ENCODE results near the gene CAMTA1.

The CAMTA1 gene

DNA sequence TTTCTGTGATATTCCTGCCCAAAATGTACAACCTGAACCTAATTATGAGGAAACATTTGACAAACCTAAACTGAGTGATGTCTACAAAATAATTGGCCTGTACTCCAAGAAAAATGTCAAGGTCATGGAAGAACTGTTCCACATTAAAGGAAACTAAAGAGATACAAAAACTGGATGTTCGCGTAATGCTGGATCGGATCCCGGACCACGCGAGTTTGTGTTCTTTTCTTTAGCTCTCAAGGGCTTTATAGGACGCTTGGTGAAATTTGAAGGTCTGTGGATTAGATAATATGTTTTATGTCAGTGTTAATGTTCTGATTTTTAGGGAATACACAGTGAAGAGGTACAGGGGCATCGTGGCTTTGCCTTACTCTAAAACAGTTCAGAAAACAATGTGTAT is 400.5 kb downstream of the CAMTA1 start:
- H2AFZ ChIP-seq (ENCODE audit: low read depth, low read length, severe bottlenecking): no peak overlapping the region
- H3K9me2 ChIP-seq (replicated peaks; ENCODE audit: insufficient read depth, low read length): no peaks in the 10 kb centered on the region
- H3K4me2 ChIP-seq (ENCODE audit: low read depth, low read length, poor library complexity, severe bottlenecking): no peak overlapping the region
- no peaks in the 10 kb centered on the region for H3K9me3 ChIP-seq (ENCODE audit: insufficient read depth, low read length)
- no peak overlapping the region for H3K4me3 ChIP-seq (ENCODE audit: insufficient read depth, low read length, poor library complexity, severe bottlenecking)
- no peak overlapping the region for H3K9ac ChIP-seq (ENCODE audit: low read length)
- H3K27ac ChIP-seq (ENCODE audit: low read depth, low read length): no peak overlapping the region
- no peaks in the 10 kb centered on the region for H3K36me3 ChIP-seq (ENCODE audit: low read length)
- H4K20me1 ChIP-seq (ENCODE audit: low read depth, low read length): no peaks in the 10 kb centered on the region
- no peak for TF ChIP-seq EZH2phosphoT487 (conservative IDR thresholded peaks at IDR 0.05; ENCODE audit: low read length)
- TF ChIP-seq, protein P1, sequence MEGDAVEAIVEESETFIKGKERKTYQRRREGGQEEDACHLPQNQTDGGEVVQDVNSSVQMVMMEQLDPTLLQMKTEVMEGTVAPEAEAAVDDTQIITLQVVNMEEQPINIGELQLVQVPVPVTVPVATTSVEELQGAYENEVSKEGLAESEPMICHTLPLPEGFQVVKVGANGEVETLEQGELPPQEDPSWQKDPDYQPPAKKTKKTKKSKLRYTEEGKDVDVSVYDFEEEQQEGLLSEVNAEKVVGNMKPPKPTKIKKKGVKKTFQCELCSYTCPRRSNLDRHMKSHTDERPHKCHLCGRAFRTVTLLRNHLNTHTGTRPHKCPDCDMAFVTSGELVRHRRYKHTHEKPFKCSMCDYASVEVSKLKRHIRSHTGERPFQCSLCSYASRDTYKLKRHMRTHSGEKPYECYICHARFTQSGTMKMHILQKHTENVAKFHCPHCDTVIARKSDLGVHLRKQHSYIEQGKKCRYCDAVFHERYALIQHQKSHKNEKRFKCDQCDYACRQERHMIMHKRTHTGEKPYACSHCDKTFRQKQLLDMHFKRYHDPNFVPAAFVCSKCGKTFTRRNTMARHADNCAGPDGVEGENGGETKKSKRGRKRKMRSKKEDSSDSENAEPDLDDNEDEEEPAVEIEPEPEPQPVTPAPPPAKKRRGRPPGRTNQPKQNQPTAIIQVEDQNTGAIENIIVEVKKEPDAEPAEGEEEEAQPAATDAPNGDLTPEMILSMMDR (IDR thresholded peaks at IDR 0.05; ENCODE audit: insufficient read depth, low read length, poor library complexity, severe bottlenecking): no peak
- H3K79me2 ChIP-seq (ENCODE audit: insufficient read depth, low read length): no peaks in the 10 kb centered on the region
- no peaks in the 10 kb centered on the region for H3F3A ChIP-seq (ENCODE audit: insufficient read depth)
- no peaks in the 10 kb centered on the region for H3K27me3 ChIP-seq (ENCODE audit: low read length)

DNA sequence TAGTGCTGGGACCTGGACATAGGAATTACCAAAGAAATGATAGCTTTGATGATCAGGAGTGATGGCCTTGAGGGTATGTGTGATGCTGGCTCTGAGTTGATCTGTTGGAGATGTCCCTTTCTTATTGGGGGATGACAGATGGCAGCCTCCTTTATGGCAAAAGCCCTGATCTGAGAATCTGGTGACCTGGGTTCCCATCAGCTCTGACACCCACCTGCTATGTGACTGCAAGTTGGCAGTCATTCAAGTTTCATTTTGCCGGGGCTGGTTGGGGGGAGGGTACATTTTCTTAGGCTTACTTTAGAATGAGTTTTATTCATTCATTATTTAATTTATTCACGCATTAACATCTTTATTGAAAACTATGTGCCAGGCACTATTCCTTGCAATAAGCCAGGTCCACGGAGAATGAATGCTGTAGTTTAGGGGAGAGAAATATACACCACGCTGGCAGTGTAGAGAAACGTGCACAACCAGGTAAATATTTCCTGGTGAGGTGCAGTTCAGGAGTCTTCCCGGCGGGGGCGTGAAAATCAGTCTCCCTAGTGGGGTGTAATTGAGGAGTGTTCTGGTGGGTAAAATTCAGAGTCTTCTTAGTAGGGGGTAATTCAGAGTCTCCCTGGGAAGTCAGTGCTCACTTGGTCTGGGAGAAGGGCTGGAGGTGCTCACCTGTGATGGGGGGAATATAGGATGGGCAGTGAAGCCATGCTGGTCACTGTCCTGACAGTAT is 401.3 kb downstream of the CAMTA1 start:
- H3K36me3 ChIP-seq (ENCODE audit: low read length): no peaks in the 10 kb centered on the region
- TF ChIP-seq, protein P1 (IDR thresholded peaks at IDR 0.05; ENCODE audit: insufficient read depth, low read length, poor library complexity, severe bottlenecking): no peak
- TF ChIP-seq EZH2phosphoT487 (conservative IDR thresholded peaks at IDR 0.05; ENCODE audit: low read length): no peak
- no peaks in the 10 kb centered on the region for H3K27me3 ChIP-seq (ENCODE audit: low read length)
- H3K9ac ChIP-seq (ENCODE audit: low read length): no peak overlapping the region
- no peaks in the 10 kb centered on the region for H4K20me1 ChIP-seq (ENCODE audit: low read depth, low read length)
- no peak overlapping the region for H3K4me3 ChIP-seq (ENCODE audit: insufficient read depth, low read length, poor library complexity, severe bottlenecking)
- no peaks in the 10 kb centered on the region for H3K79me2 ChIP-seq (ENCODE audit: insufficient read depth, low read length)
- H3K4me2 ChIP-seq (ENCODE audit: low read depth, low read length, poor library complexity, severe bottlenecking): no peak overlapping the region
- H2AFZ ChIP-seq (ENCODE audit: low read depth, low read length, severe bottlenecking): no peak overlapping the region
- no peak overlapping the region for H3K27ac ChIP-seq (ENCODE audit: low read depth, low read length)
- no peaks in the 10 kb centered on the region for H3K9me2 ChIP-seq (replicated peaks; ENCODE audit: insufficient read depth, low read length)
- H3K9me3 ChIP-seq (ENCODE audit: insufficient read depth, low read length): no peaks in the 10 kb centered on the region
- no peaks in the 10 kb centered on the region for H3F3A ChIP-seq (ENCODE audit: insufficient read depth)

DNA sequence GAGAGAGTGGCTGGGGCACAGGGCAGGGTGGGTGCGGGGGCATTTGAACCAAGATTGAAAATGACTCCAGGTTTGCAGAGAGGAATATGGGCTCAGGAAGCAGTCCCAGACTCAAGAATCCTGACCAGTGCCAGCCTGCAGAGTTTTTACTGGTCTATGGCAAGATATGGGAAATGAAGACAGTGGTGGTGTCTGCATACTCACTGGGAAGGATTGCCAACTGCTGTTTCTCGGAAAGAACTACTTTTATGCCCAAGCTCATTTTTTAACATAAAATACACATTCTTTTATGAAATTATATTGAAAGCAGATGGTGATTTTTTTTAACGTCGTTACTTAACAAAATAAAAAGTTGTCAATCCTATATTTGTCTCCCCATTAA is 401.8 kb downstream of the CAMTA1 start:
- H3K27ac ChIP-seq (ENCODE audit: low read depth, low read length): no peak overlapping the region
- no peaks in the 10 kb centered on the region for H3K9me3 ChIP-seq (ENCODE audit: insufficient read depth, low read length)
- no peak overlapping the region for H2AFZ ChIP-seq (ENCODE audit: low read depth, low read length, severe bottlenecking)
- H3K9me2 ChIP-seq (replicated peaks; ENCODE audit: insufficient read depth, low read length): no peaks in the 10 kb centered on the region
- no peaks in the 10 kb centered on the region for H3K27me3 ChIP-seq (ENCODE audit: low read length)
- no peak overlapping the region for H3K4me3 ChIP-seq (ENCODE audit: insufficient read depth, low read length, poor library complexity, severe bottlenecking)
- no peaks in the 10 kb centered on the region for H3F3A ChIP-seq (ENCODE audit: insufficient read depth)
- no peak overlapping the region for H3K4me2 ChIP-seq (ENCODE audit: low read depth, low read length, poor library complexity, severe bottlenecking)
- TF ChIP-seq EZH2phosphoT487 (conservative IDR thresholded peaks at IDR 0.05; ENCODE audit: low read length): no peak
- TF ChIP-seq, protein P1 (IDR thresholded peaks at IDR 0.05; ENCODE audit: insufficient read depth, low read length, poor library complexity, severe bottlenecking): no peak
- no peaks in the 10 kb centered on the region for H3K79me2 ChIP-seq (ENCODE audit: insufficient read depth, low read length)
- H4K20me1 ChIP-seq (ENCODE audit: low read depth, low read length): no peaks in the 10 kb centered on the region
- no peak overlapping the region for H3K9ac ChIP-seq (ENCODE audit: low read length)
- H3K36me3 ChIP-seq (ENCODE audit: low read length): no peaks in the 10 kb centered on the region

Data from SU-DHL-6 (cell line).